ENCODE data around the gene DLEC1.

DNA sequence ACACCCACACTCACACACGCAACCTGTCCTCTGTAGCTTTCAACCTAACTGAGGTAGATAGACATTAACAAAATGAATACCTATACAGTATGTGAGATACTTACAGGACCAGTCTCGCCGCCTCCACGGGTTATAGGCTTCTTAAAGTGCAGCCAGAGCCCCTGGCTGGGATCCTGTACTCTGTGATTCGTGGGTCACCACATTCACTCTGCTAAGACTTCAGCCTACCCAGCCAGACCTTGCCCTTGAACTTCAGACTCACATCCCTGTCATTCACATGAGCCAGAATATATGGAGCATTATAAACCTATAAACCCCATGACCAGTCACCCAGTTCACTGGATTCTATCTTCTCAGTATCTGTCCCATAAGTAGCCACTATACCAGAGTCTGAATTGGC lies 1.4 kb downstream of the DLEC1 start:
- TF ChIP-seq CTCF (IDR thresholded peaks at IDR 0.05; ENCODE audit: borderline replicate concordance, extremely low read depth, low read length, poor library complexity, severe bottlenecking) (no peak), EZH2 (IDR thresholded peaks at IDR 0.05; ENCODE audit: borderline replicate concordance, low read depth, low read length, severe bottlenecking) (no peak)
